Stimulated activated naive CD4-positive, alpha-beta T cell (primary cell): ENCODE data around the gene SPEN.
"Not testable (repeated sequence)": the region's sequence is repeated elsewhere in the genome, so short reads cannot be mapped to it uniquely, and the experiment has no call there.

Experiments used
- DNase-seq, 6 experiments: peaks; one replicate each; lab custom pipeline; 2025; lab: John Stamatoyannopoulos, UW

Gene SPEN

GRCh38 chr1:15892857-15893599 lies 45.5 kb downstream of the SPEN start:
- DNase-seq, result not testable (repeated sequence)

GRCh38 chr1:15895233-15895632 lies 47.7 kb downstream of the SPEN start:
- no peak for DNase-seq

- DNase-seq, result not testable (repeated sequence)
Measured at GRCh38 chr1:15896841-15897610, 49.5 kb downstream of the SPEN start.

GRCh38 chr1:15899266-15899665 lies 51.8 kb downstream of the SPEN start:
- DNase-seq, result no peak

GRCh38 chr1:15900662-15901279 lies 53.3 kb downstream of the SPEN start:
- DNase-seq, result no peak

GRCh38 chr1:15902882-15903281 lies 55.4 kb downstream of the SPEN start:
- no peak for DNase-seq

GRCh38 chr1:15908597-15908996 lies 61.1 kb downstream of the SPEN start:
- DNase-seq, result no peak

GRCh38 chr1:15911141-15911540 lies 63.6 kb downstream of the SPEN start:
- no peak for DNase-seq

GRCh38 chr1:15911927-15912326 lies 64.4 kb downstream of the SPEN start:
- DNase-seq, result no peak

GRCh38 chr1:15913607-15914006 lies 66.1 kb downstream of the SPEN start:
- not testable (repeated sequence) for DNase-seq

GRCh38 chr1:15915991-15916390 lies 68.5 kb downstream of the SPEN start:
- peak in 2 of 6 experiments; percentile 4 to 18 for DNase-seq

- DNase-seq, result no peak
Measured at GRCh38 chr1:15916417-15916816, 68.9 kb downstream of the SPEN start.

GRCh38 chr1:15916916-15917315 lies 69.4 kb downstream of the SPEN start:
- no peak for DNase-seq

- no peak for DNase-seq
Measured at GRCh38 chr1:15918962-15919715, 71.6 kb downstream of the SPEN start.

- no peak for DNase-seq
Measured at GRCh38 chr1:15923241-15923640, 75.7 kb downstream of the SPEN start.

GRCh38 chr1:15926448-15926847 lies 78.9 kb downstream of the SPEN start:
- DNase-seq, result not testable (repeated sequence)

GRCh38 chr1:15928971-15929965 lies 81.8 kb downstream of the SPEN start:
- no peak for DNase-seq

GRCh38 chr1:15931401-15931800 lies 83.9 kb downstream of the SPEN start:
- DNase-seq, result no peak

- no peak for DNase-seq
Measured at GRCh38 chr1:15931884-15932283, 84.4 kb downstream of the SPEN start.

- no peak for DNase-seq
Measured at GRCh38 chr1:15932612-15933011, 85.1 kb downstream of the SPEN start.

- no peak for DNase-seq
Measured at GRCh38 chr1:15933684-15934083, 86.2 kb downstream of the SPEN start.
